LNCAP (cell line): Measurements from ENCODE around the gene SLC66A1.
"Not testable (repeated sequence)": the region's sequence is repeated elsewhere in the genome, so short reads cannot be mapped to it uniquely, and the experiment has no call there.

Experiments used
- CTCF ChIP-seq: fragments of 450-650 bp; IDR thresholded peaks from 2 replicates; pipeline ENCODE4 v1.5.1; 2017; ENCODE audit warnings: mild to moderate bottlenecking

SLC66A1 gene

GRCh38 chr1:19284881-19285280 lies 27.2 kb upstream of the SLC66A1 start:
- no peak for TF ChIP-seq CTCF

- TF ChIP-seq CTCF = no peak
These were observed 24.5 kb upstream of the SLC66A1 start for GRCh38 chr1:19287436-19288185.

GRCh38 chr1:19288324-19289241 lies 23.5 kb upstream of the SLC66A1 start, which contains the start of gene AKR7A3:
Gene AKR7A3 (minus strand): TSS chr1:19288770. CDS start chr1:19288709, 61 bp downstream.
- TF ChIP-seq CTCF = not testable (repeated sequence)

- no peak for TF ChIP-seq CTCF
These were observed 22.9 kb upstream of the SLC66A1 start for GRCh38 chr1:19289244-19289643.

GRCh38 chr1:19294638-19295037 lies 17.5 kb upstream of the SLC66A1 start:
- TF ChIP-seq CTCF = no peak

GRCh38 chr1:19300211-19300610 lies 11.9 kb upstream of the SLC66A1 start:
- no peak for TF ChIP-seq CTCF

- TF ChIP-seq CTCF = no peak
These were observed 6.2 kb upstream of the SLC66A1 start for GRCh38 chr1:19305880-19306279.
